Thymus (tissue), 11 donors: ENCODE measurements around the gene C3orf20. TPM values are rescaled to one million over a fixed set of nuclear protein-coding genes. Genes with fewer than 3 reads are reported as not detected.

ENCODE experiments used
- DNase-seq, 9 donors: peaks; one replicate each; pipeline ENCODE4 v3.0.0-alpha.2; 2013; ENCODE audit warnings: low spot score in 9 of 9, low read depth in 6 of 9, missing footprints in 1 of 9
- H3K27ac ChIP-seq, 2 donors: one replicate each; pipeline ENCODE4 v1.5.1; 2013; ENCODE audit warnings: control low read depth in 1 of 2, low read depth in 1 of 2, low read length in 1 of 2, mild to moderate bottlenecking in 1 of 2, moderate library complexity in 1 of 2
- H3K27me3 ChIP-seq, 2 donors: one replicate each; pipeline ENCODE4 v1.5.1; 2013; ENCODE audit warnings: low read length in 1 of 2; ENCODE audit not compliant: control insufficient read depth in 2 of 2, insufficient read depth in 1 of 2
- H3K36me3 ChIP-seq, 2 donors: one replicate each; pipeline ENCODE4 v1.5.1; 2013; ENCODE audit warnings: low read length in 1 of 2, mild to moderate bottlenecking in 1 of 2, moderate library complexity in 1 of 2; ENCODE audit not compliant: control insufficient read depth in 2 of 2, insufficient read depth in 2 of 2
- H3K4me1 ChIP-seq, 2 donors: one replicate each; pipeline ENCODE4 v1.5.1; 2013; ENCODE audit warnings: low read length in 2 of 2; ENCODE audit not compliant: control insufficient read depth in 2 of 2, insufficient read depth in 2 of 2
- H3K4me3 ChIP-seq, 2 donors: one replicate each; pipeline ENCODE4 v1.5.1; 2013; ENCODE audit warnings: low read length in 2 of 2, control low read depth in 1 of 2, mild to moderate bottlenecking in 1 of 2
- H3K9me3 ChIP-seq, 2 donors: one replicate each; pipeline ENCODE4 v1.5.1; 2013; ENCODE audit warnings: low read length in 1 of 2, mild to moderate bottlenecking in 1 of 2; ENCODE audit not compliant: control insufficient read depth in 2 of 2, insufficient read depth in 1 of 2
- whole genome bisulfite sequencing: extraction: QIAGEN DNeasy Blood & Tissue Kit; methylation state at CpG from one replicate; pipeline ENCODE4 v1.1.7; 2013; 5-methylcytosine and 5-hydroxymethylcytosine counted together
- polyA plus RNA-seq: library from polyadenylated mRNA; stranded (reverse); fragments of 200-250 nt; gene quantifications from one replicate; pipeline ENCODE4 v1.2.3, GENCODE V29; 2013
- total RNA-seq: library from RNA; stranded (reverse); fragments of 120-200 nt; gene quantifications from one replicate; pipeline ENCODE4 v1.2.4, GENCODE V29; 2013
- donor health status: healthy.

C3orf20 gene
- total and polyA plus RNA-seq, 2 donors = 0.02 TPM; not detected in 1

DNA sequence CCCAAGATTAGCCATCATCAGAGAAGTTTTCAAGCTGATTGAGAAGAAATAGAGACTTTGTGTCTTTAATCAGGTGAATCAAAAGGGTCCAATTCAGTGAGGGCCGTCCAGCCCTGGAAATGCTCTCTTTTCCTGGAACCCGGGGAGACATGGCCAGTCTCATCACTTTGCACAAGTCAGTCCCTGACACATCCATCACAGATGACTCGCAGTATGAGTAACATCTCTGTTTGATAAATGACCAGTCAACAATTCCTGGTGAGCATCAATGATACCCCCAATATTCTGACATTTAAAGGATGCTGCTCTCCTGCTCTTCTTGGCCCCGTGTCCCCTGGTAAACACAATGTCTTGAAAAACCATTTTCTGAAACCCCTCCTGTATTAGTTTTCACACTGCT lies 26.7 kb downstream of the C3orf20 start:
- Histone ChIP-seq H3K27me3 (no peaks in the 10 kb centered on the region), H3K4me3 (no peak overlapping the region), H3K36me3 (no peaks in the 10 kb centered on the region), H3K27ac (no peak overlapping the region), H3K4me1 (no peaks in the 10 kb centered on the region), H3K9me3 (no peaks in the 10 kb centered on the region)
- DNase-seq = no peak
- WGBS = 98% methylated on average over 4 of the region's 4 CpGs

DNA sequence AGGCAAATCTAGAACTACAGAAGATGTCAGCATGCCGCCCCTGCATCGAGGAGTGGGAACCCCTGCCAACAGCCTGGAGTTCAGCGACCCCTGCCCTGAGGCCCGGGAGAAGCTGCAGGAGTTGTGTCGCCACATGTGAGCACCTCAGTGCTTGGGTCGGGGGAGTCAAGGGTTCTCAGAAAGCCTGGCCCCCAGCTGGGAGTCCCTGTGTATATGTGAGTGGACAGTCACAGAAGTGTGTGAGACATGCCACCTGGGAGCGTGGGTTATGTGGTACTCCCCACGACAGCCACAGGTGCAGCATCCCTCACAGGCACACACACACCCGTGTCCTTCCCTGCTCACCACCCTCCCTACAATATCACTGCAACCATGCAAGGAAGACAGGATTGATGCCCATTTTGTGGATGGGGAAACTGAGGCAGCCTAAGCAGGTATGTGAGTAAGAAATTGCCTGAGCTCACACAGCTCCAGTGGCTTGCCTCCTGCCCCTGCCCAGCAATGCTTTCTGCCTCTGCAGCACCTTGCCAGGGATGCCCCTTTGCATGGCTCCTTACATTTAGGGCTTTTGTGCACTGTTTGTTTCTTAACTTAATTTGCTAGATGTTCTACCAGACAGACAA lies 28.3 kb downstream of the C3orf20 start:
- WGBS = 90% methylated on average over 9 of the region's 9 CpGs
- no peak for DNase-seq
- H3K27ac ChIP-seq = no peak overlapping the region
- no peaks in the 10 kb centered on the region for H3K9me3 ChIP-seq
- H3K27me3 ChIP-seq = no peaks in the 10 kb centered on the region
- H3K36me3 ChIP-seq = no peaks in the 10 kb centered on the region
- no peaks in the 10 kb centered on the region for H3K4me1 ChIP-seq
- no peak overlapping the region for H3K4me3 ChIP-seq

DNA sequence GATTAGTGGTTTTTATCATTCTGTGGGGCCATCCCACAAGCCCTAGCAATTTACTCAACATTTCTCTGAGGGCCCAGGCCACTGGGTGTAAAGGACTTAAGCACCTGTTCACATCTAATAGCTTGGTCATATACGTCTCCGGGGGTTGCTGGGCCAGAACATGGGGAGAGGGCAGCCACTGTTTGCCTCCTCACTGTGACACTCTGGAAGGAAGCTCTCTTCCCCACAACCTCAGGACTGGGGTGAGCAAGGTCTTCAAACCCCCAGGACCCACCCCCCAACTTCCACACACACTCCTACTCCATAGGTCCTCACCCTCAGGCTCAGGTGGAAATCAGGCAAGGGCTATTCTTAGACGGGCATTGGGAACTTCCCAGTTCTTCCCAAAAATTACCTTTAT lies 28.9 kb downstream of the C3orf20 start:
- Histone ChIP-seq H3K4me3 (no peak overlapping the region), H3K27ac (no peak overlapping the region), H3K4me1 (no peaks in the 10 kb centered on the region), H3K27me3 (no peaks in the 10 kb centered on the region), H3K9me3 (no peaks in the 10 kb centered on the region), H3K36me3 (no peaks in the 10 kb centered on the region)
- 98% methylated on average over 3 of the region's 3 CpGs for WGBS
- DNase-seq = no peak

DNA sequence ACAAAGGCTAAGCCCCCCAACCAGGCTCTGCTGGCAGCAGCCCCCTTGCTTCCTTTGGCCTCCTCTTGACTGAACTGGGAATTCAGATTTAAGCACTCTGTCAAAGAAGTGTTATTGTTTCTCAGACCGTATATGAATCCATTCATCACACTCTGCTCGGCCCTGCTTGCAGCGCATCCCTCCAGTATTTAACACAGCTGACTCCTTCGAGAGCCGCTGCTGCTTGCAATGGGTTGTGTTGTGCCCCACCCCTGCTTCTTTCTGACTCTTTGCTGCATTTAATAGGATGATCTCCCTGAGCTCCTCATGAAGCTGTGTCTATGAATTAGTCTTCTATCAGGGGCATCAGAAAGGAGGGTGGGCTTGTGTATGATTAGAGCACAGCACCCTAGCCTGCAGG lies 31.2 kb downstream of the C3orf20 start:
- Histone ChIP-seq H3K9me3 (no peaks in the 10 kb centered on the region), H3K27me3 (no peaks in the 10 kb centered on the region), H3K4me3 (no peak overlapping the region), H3K36me3 (no peaks in the 10 kb centered on the region), H3K27ac (no peak overlapping the region), H3K4me1 (no peaks in the 10 kb centered on the region)
- DNase-seq = no peak
- 95% methylated on average over 5 of the region's 5 CpGs for WGBS

DNA sequence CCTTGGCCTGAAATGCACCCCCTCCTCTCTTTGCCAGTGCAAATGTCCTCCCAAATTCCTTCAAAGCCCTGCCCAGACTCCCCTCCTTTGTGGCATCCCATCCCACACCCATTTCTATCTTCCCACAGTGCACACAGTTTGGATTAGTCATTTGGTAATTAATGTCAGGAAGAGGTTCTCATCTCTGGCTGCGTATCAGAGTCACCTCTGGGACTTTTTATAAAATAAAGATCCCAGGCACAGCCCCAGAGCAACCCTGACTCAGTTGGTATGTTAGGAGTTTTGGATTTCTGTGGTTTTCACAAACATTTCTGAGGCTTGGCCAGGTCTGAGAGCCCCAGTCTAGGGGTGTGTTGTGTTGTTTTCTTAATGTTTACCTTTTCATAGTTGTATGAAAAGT lies 41.6 kb downstream of the C3orf20 start:
- 84% methylated on average over 1 of the region's 1 CpG for WGBS
- H3K27me3 ChIP-seq = no peaks in the 10 kb centered on the region
- no peak overlapping the region for H3K4me3 ChIP-seq
- DNase-seq = no peak
- no peaks in the 10 kb centered on the region for H3K36me3 ChIP-seq
- peaks cover 0 to 4% of the 10 kb centered on the region in 2 donors for H3K4me1 ChIP-seq
- peaks cover 0 to 4% of the 10 kb centered on the region in 2 donors for H3K9me3 ChIP-seq
- no peak overlapping the region for H3K27ac ChIP-seq

DNA sequence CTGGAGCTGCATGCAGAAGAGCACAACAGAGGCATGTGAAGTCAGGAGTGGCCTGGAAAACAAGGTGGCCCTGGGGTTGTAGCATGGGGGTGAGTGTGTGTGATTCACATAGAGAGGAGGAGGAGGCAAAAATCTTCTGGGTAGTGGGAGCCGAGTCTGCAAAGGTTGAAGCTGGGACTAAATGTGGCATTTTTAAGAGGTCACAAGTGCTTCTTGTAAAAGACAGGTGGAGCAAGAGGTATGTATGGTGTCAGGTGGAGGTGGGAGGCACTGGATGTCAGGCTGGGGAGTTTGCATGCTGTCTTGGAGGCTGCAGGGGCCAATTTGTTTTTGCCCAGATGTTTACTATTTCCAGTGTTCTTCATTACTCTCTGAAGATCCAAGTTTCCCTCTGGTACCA lies 42.4 kb downstream of the C3orf20 start:
- Histone ChIP-seq H3K4me1 (peaks cover 0 to 4% of the 10 kb centered on the region in 2 donors), H3K4me3 (no peak overlapping the region), H3K27ac (no peak overlapping the region), H3K27me3 (no peaks in the 10 kb centered on the region), H3K36me3 (no peaks in the 10 kb centered on the region), H3K9me3 (peaks cover 0 to 4% of the 10 kb centered on the region in 2 donors)
- no peak for DNase-seq
- WGBS = 92% methylated on average over 1 of the region's 1 CpG

DNA sequence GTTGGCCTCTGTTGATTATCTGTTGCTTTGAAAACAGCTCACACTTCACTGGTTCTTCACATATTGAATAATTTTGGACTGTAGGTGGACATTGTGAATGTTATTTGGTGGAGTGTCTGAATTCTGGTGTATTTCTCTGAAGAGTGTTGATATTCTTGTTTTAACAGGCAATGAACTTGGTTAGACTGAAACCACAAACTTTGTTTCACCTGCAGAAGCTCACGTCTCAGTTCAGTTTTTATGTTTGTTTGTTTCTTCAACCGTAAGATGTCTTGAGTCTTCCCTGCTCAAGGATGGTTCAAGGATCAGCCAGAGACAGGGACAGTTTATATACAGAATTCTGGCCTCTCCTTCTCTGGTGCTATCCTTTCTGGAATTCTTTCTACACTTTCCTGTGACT lies 43.6 kb downstream of the C3orf20 start:
- peaks cover 0 to 2% of the 10 kb centered on the region in 2 donors for H3K9me3 ChIP-seq
- WGBS = 65% methylated on average over 2 of the region's 2 CpGs

DNA sequence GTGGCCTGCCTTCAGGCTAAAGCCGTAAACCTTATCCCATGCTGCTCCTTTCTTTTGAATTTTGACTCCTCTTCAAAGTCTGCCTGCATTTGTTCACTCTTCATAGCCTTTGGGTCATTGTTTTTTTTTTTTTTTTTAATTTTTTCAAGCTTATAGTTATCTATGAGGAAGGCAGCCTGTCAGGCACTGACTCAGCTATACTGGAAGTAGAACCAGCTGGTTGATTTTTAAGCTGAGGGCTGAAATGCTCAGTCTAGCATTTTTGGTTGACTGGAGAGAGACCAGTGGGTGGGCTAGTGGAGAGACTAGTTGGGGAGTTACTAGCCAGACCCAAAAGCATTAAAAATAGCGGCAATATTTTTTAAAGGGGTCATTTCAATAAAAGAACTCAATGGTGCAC lies 44.1 kb downstream of the C3orf20 start:
- Histone ChIP-seq H3K4me1 (peaks cover 0 to 4% of the 10 kb centered on the region in 2 donors), H3K4me3 (no peak overlapping the region), H3K27ac (no peak overlapping the region), H3K36me3 (no peaks in the 10 kb centered on the region), H3K9me3 (peaks cover 0 to 2% of the 10 kb centered on the region in 2 donors), H3K27me3 (no peaks in the 10 kb centered on the region)
- DNase-seq = no peak
- WGBS = 97% methylated on average over 2 of the region's 2 CpGs

More for the DNA sequence above, 43.6 kb downstream of the C3orf20 start:
- Histone ChIP-seq H3K4me3 (no peak overlapping the region), H3K36me3 (no peaks in the 10 kb centered on the region), H3K27me3 (no peaks in the 10 kb centered on the region), H3K4me1 (peaks cover 0 to 4% of the 10 kb centered on the region in 2 donors), H3K27ac (no peak overlapping the region)
- no peak for DNase-seq

DNA sequence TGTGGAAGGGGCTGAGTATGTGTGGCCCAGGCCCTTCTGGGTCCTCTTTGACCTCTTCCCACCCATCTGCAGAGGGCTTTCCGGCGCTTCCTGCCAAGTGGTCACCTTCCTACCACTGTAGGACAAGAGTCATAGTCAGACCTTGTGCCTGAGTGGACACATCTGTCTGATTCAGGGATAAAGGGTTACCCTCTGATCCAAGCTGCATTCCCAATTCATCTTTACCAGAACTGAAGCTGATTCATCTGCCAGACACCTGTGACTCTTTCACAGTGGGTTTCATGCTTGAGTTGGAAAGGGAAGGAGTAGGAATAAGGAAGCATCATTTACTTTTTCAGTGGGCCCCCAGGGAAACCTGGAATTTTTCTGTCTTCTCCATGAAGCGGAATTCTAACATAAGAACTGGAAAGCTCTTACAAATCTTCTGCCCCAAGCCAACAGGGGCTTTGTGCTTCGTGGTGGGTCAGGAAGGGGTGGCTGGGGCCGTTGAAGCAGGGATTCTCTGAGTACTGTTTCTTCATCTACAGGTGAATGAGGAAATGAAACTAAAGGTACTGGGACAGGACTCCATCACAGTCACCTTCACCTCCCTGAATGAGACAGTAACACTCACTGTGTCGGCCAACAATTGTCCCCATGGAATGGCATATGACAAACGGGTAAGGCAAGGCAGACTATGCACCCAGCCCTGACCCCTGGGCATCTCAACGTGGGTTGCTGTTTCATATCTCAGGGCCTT lies 46.4 kb downstream of the C3orf20 start:
- WGBS = 94% methylated on average over 8 of the region's 8 CpGs
- H3K4me3 ChIP-seq = no peak overlapping the region
- no peak for DNase-seq
- peaks cover 0 to 4% of the 10 kb centered on the region in 2 donors for H3K4me1 ChIP-seq
- no peak overlapping the region for H3K27ac ChIP-seq
- H3K27me3 ChIP-seq = no peaks in the 10 kb centered on the region
- H3K36me3 ChIP-seq = no peaks in the 10 kb centered on the region
- peaks cover 0 to 2% of the 10 kb centered on the region in 2 donors for H3K9me3 ChIP-seq
